ENCODE results near the gene DNAAF8.

DNAAF8 gene

DNA sequence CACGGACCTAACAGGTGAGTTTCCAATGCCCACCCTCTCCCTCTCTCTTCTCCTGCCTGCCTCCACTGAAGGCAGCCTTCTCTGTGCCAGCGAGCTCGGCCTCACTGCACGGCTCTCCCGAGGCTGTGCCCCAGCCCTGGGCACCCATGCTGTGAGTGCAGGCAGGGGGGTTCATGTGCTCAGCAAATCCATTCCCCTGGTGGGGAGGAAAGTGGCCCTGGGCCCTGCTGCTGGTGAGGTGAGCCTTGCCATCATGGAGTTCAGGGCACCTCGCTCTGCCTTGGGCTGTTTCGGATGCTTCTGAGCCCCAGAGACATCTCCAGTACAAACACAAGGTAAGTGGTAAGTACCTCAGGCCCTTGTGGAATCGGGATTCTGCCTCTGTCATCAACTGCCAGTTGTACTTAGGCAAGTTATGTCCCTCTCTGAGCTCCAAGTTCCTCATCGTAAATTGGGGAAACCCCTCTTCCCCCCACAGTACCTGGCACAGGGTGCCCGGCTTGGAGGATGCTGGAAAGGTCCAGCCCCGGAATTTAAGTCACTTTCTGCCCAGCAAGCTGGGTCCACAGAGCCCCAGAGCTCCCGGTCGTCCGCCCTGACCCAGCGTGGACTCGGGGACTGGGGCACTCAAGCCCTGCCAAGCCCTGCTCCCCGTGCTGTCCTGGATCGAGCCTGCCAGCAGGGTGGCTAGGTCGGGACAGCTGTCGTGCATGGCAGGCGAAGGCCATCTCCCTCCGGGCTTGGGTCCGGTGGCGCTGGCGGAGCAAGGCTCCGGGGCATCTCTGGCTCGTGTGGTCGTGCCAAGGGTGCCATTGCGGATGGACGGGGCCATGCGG is 41.7 kb upstream of the DNAAF8 start:
- peak overlapping the region; percentile 71 for H3K27ac ChIP-seq (ENCODE audit: low read length)

DNA sequence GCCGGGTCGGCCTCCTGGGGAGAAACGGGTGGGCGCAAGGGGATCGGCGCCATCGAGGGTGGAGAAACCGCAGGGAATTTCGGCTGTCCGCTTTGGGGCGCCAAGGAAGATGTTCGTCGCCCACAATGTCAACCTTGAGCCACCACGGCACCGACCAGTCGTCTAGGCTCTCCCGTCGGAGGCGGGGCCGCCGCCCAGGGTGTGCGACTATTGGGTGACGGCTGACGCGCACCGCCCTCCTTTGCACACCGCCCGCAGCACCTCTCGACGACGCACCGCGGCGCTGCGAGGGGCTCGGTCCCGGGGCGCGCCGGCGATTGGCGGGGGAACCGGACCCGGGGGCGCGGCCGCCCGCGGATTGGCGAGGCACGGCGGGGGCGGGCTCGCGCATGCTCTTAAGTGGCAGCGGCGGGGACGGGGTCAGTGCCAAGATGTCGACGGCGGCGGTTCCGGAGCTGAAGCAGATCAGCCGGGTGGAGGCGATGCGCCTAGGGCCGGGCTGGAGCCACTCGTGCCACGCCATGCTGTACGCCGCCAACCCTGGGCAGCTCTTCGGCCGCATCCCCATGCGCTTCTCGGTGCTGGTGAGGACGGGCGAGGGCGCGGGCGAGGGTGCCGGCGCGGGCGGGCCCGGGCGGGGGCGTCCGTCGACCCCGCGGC is 40.9 kb upstream of the DNAAF8 start, which contains the start of gene NUDT16L1:
NUDT16L1 (plus strand) TSS at position 267 of the 660 bp plus-strand sequence; CDS start at position 432, 165 bp downstream.
- H4K20me1 ChIP-seq (ENCODE audit: insufficient read depth, low read length): peaks cover 29% of the 10 kb centered on the region
- H2AFZ ChIP-seq (ENCODE audit: low read depth, low read length): peak within 1 kb of the TSS; percentile 86
- peak within 1 kb of the TSS; percentile 96 for H3K4me2 ChIP-seq (ENCODE audit: insufficient read depth, low read length)
- peak within 1 kb of the TSS; percentile 90 for H3K9ac ChIP-seq (ENCODE audit: low read depth, low read length)
- DNase-seq: peak; percentile 96
- H3K27me3 ChIP-seq (ENCODE audit: insufficient read depth, low read length, poor library complexity): no peaks in the 10 kb centered on the region
- ATAC-seq (ENCODE audit: insufficient read depth, low read depth): peak; percentile 93
- H3K36me3 ChIP-seq (ENCODE audit: insufficient read depth, low read length): peaks cover 49% of the 10 kb centered on the region
- peaks cover 24% of the 10 kb centered on the region for H3K4me1 ChIP-seq (ENCODE audit: insufficient read depth, low read length)
- peak within 1 kb of the TSS; percentile 79 to 99; a peak in 3 of 4 replicates for H3K4me3 ChIP-seq (ENCODE audit: low read depth in 1 of 2, low read length in 2 of 2)
- H3K9me3 ChIP-seq (ENCODE audit: insufficient read depth, low read length, severe bottlenecking): no peaks in the 10 kb centered on the region
- H3K27ac ChIP-seq (ENCODE audit: low read length): peak within 1 kb of the TSS; percentile 71
- TF ChIP-seq, protein P1, sequence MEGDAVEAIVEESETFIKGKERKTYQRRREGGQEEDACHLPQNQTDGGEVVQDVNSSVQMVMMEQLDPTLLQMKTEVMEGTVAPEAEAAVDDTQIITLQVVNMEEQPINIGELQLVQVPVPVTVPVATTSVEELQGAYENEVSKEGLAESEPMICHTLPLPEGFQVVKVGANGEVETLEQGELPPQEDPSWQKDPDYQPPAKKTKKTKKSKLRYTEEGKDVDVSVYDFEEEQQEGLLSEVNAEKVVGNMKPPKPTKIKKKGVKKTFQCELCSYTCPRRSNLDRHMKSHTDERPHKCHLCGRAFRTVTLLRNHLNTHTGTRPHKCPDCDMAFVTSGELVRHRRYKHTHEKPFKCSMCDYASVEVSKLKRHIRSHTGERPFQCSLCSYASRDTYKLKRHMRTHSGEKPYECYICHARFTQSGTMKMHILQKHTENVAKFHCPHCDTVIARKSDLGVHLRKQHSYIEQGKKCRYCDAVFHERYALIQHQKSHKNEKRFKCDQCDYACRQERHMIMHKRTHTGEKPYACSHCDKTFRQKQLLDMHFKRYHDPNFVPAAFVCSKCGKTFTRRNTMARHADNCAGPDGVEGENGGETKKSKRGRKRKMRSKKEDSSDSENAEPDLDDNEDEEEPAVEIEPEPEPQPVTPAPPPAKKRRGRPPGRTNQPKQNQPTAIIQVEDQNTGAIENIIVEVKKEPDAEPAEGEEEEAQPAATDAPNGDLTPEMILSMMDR (IDR thresholded peaks at IDR 0.05; ENCODE audit: borderline replicate concordance, extremely low read depth, low read length, poor library complexity, severe bottlenecking): peak; percentile 36
- TF ChIP-seq EZH2 (IDR thresholded peaks at IDR 0.05; ENCODE audit: borderline replicate concordance, low read depth, low read length, severe bottlenecking): no peak
- peaks cover 25% of the 10 kb centered on the region for H3K79me2 ChIP-seq (ENCODE audit: insufficient read depth, low read length)

More for the DNA sequence above, 41.7 kb upstream of the DNAAF8 start:
- Histone ChIP-seq H3K36me3 (ENCODE audit: insufficient read depth, low read length) (peaks cover 50% of the 10 kb centered on the region), H3K4me3 (ENCODE audit: low read depth in 1 of 2, low read length in 2 of 2) (peak overlapping the region; percentile 27 to 99; a peak in 3 of 4 replicates), H4K20me1 (ENCODE audit: insufficient read depth, low read length) (peaks cover 29% of the 10 kb centered on the region), H3K9me3 (ENCODE audit: insufficient read depth, low read length, severe bottlenecking) (no peaks in the 10 kb centered on the region), H3K4me2 (ENCODE audit: insufficient read depth, low read length) (peak overlapping the region; percentile 96), H2AFZ (ENCODE audit: low read depth, low read length) (peak overlapping the region; percentile 86), H3K79me2 (ENCODE audit: insufficient read depth, low read length) (peaks cover 25% of the 10 kb centered on the region), H3K27me3 (ENCODE audit: insufficient read depth, low read length, poor library complexity) (no peaks in the 10 kb centered on the region), H3K4me1 (ENCODE audit: insufficient read depth, low read length) (peaks cover 24% of the 10 kb centered on the region), H3K9ac (ENCODE audit: low read depth, low read length) (peak overlapping the region; percentile 90)
- DNase-seq (no peak), ATAC-seq (ENCODE audit: insufficient read depth, low read depth) (peak; percentile 15)
- TF ChIP-seq, protein P1 (IDR thresholded peaks at IDR 0.05; ENCODE audit: borderline replicate concordance, extremely low read depth, low read length, poor library complexity, severe bottlenecking): no peak
- no peak for TF ChIP-seq EZH2 (IDR thresholded peaks at IDR 0.05; ENCODE audit: borderline replicate concordance, low read depth, low read length, severe bottlenecking)

DNA sequence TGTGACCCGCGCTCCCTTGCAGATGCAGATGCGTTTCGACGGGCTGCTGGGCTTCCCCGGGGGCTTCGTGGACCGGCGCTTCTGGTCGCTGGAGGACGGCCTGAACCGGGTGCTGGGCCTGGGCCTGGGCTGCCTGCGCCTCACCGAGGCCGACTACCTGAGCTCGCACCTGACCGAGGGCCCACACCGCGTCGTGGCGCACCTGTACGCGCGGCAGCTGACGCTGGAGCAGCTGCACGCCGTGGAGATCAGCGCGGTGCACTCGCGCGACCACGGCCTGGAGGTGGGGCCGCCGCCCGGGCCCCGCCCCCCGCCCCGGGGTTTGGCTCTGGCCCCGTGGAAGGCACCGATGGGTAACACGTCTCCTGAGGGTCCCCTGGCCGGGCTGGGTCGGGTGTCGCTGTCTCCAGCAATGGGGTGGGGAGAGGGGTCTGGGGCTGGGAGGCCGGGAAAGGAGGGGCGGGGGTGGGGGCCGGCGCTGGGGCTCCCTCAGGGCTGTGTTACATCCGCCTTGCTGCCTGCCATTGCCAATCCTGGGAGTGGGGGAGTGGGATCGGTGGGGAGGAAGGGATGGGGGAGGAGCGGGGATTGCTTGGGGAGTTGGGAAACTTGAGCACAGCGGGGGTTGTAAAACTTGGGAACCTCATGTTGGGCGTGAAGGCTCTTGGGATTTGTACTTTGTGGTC is 40.2 kb upstream of the DNAAF8 start:
- H3K27me3 ChIP-seq (ENCODE audit: insufficient read depth, low read length, poor library complexity): no peaks in the 10 kb centered on the region
- H3K4me2 ChIP-seq (ENCODE audit: insufficient read depth, low read length): peak overlapping the region; percentile 80
- peak overlapping the region; percentile 90 for H3K9ac ChIP-seq (ENCODE audit: low read depth, low read length)
- H3K4me1 ChIP-seq (ENCODE audit: insufficient read depth, low read length): peaks cover 24% of the 10 kb centered on the region
- DNase-seq (peak; percentile 55), ATAC-seq (ENCODE audit: insufficient read depth, low read depth) (peak; percentile 44)
- TF ChIP-seq, protein P1 (IDR thresholded peaks at IDR 0.05; ENCODE audit: borderline replicate concordance, extremely low read depth, low read length, poor library complexity, severe bottlenecking): no peak
- TF ChIP-seq EZH2 (IDR thresholded peaks at IDR 0.05; ENCODE audit: borderline replicate concordance, low read depth, low read length, severe bottlenecking): no peak
- H3K4me3 ChIP-seq (ENCODE audit: low read depth in 1 of 2, low read length in 2 of 2): peak overlapping the region; percentile 79 to 99; a peak in 3 of 4 replicates
- H3K79me2 ChIP-seq (ENCODE audit: insufficient read depth, low read length): peaks cover 25% of the 10 kb centered on the region
- H3K27ac ChIP-seq (ENCODE audit: low read length): peak overlapping the region; percentile 66
- peaks cover 29% of the 10 kb centered on the region for H4K20me1 ChIP-seq (ENCODE audit: insufficient read depth, low read length)
- H2AFZ ChIP-seq (ENCODE audit: low read depth, low read length): peak overlapping the region; percentile 85
- H3K9me3 ChIP-seq (ENCODE audit: insufficient read depth, low read length, severe bottlenecking): no peaks in the 10 kb centered on the region
- peaks cover 52% of the 10 kb centered on the region for H3K36me3 ChIP-seq (ENCODE audit: insufficient read depth, low read length)

All from DND-41 (cell line).